ENCODE results near the gene PHLDA2. TPM values are rescaled to one million over a fixed set of nuclear protein-coding genes. Genes with fewer than 3 reads are reported as not detected.

The PHLDA2 gene
- total and polyA plus RNA-seq, 9 of the 15 experiments (the other 6 are each of a cell fraction or from before 2014, with no cell fraction given), result 0.43 to 42.4 (median 4.7) TPM

DNA sequence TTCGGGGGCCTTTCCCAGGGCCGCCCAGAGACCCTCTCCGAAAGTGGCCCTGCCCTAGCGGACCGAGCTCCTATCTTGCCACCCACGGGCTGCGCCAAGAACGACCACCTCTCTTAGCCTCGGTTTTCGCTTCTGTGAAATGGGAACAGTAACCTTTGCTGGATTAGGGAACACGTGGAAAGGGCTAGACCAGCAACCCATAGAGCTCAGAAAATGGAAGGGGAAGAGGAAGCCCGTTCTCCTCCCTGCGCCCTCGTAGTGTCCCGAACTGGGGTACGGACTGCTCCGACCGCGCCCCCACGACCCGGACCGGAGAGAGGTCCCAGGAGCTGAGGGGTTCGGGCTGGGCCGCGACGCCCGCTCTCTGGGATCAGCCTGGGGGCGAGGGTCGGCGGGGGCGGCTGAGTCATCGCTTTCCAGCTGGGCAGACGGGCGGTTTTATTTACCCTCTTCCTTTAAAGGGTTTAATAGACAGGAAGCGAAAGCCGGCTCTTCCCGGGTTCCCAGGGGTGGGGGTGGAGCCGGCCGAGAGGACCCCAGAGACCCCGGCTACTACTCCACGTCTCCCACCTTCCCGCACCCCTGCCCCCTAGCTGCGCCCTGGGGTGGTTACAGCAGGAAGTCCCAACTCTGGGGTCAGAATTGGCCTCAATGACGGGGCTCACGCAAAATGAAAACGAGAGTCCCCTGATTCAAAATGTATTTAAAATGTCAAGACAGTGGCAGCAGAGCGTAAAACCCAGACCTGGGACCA, 907 bp upstream of the PHLDA2 start (continued):
- TF ChIP-seq, protein P1, sequence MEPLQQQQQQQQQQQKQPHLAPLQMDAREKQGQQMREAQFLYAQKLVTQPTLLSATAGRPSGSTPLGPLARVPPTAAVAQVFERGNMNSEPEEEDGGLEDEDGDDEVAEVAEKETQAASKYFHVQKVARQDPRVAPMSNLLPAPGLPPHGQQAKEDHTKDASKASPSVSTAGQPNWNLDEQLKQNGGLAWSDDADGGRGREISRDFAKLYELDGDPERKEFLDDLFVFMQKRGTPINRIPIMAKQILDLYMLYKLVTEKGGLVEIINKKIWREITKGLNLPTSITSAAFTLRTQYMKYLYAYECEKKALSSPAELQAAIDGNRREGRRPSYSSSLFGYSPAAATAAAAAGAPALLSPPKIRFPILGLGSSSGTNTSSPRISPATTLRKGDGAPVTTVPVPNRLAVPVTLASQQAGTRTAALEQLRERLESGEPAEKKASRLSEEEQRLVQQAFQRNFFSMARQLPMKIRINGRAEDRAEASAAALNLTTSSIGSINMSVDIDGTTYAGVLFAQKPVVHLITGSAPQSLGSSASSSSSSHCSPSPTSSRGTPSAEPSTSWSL (CRISPR knock-in tag; IDR thresholded peaks at IDR 0.05; ENCODE audit: borderline replicate concordance), result no peak
- TF ChIP-seq MCM5 (IDR thresholded peaks at IDR 0.05; ENCODE audit: low read depth) (no peak), ETS2 (tag; IDR thresholded peaks at IDR 0.05; ENCODE audit: borderline replicate concordance, poor library complexity, severe bottlenecking) (no peak), NFIC (IDR thresholded peaks at IDR 0.05) (no peak), FIP1L1 (IDR thresholded peaks at IDR 0.05; ENCODE audit: low read depth, low read length, poor library complexity, severe bottlenecking) (no peak), RCOR1 (IDR thresholded peaks at IDR 0.05; ENCODE audit: borderline replicate concordance in 1 of 2, low read depth in 2 of 2, low read length in 2 of 2) (peak in 1 of 2 experiments; percentile 81; a peak in 2 of 4 replicates), TCF7 (IDR thresholded peaks at IDR 0.05; ENCODE audit: borderline replicate concordance) (no peak), ZNF644 (tag; IDR thresholded peaks at IDR 0.05; ENCODE audit: low read depth) (no peak), DMBX1 (CRISPR knock-in tag; IDR thresholded peaks at IDR 0.05; ENCODE audit: borderline replicate concordance) (no peak), RNF2 (IDR thresholded peaks at IDR 0.05) (no peak), ZNF384 (IDR thresholded peaks at IDR 0.05; ENCODE audit: low read depth, low read length) (no peak), DACH1 (IDR thresholded peaks at IDR 0.05; ENCODE audit: partially characterized antibody) (peak; percentile 12), MECOM (CRISPR knock-in tag; IDR thresholded peaks at IDR 0.05) (no peak)
- TF ChIP-seq, protein P2, sequence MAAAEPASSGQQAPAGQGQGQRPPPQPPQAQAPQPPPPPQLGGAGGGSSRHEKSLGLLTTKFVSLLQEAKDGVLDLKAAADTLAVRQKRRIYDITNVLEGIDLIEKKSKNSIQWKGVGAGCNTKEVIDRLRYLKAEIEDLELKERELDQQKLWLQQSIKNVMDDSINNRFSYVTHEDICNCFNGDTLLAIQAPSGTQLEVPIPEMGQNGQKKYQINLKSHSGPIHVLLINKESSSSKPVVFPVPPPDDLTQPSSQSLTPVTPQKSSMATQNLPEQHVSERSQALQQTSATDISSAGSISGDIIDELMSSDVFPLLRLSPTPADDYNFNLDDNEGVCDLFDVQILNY (CRISPR knock-in tag; IDR thresholded peaks at IDR 0.05), result no peak
- TF ChIP-seq, protein P3, sequence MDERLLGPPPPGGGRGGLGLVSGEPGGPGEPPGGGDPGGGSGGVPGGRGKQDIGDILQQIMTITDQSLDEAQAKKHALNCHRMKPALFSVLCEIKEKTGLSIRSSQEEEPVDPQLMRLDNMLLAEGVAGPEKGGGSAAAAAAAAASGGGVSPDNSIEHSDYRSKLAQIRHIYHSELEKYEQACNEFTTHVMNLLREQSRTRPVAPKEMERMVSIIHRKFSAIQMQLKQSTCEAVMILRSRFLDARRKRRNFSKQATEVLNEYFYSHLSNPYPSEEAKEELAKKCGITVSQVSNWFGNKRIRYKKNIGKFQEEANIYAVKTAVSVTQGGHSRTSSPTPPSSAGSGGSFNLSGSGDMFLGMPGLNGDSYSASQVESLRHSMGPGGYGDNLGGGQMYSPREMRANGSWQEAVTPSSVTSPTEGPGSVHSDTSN (CRISPR knock-in tag; IDR thresholded peaks at IDR 0.05; ENCODE audit: low read depth), result no peak
- TF ChIP-seq, protein P3 (tag; conservative IDR thresholded peaks at IDR 0.05; ENCODE audit: low read depth), result no peak
- TF ChIP-seq, protein P4, sequence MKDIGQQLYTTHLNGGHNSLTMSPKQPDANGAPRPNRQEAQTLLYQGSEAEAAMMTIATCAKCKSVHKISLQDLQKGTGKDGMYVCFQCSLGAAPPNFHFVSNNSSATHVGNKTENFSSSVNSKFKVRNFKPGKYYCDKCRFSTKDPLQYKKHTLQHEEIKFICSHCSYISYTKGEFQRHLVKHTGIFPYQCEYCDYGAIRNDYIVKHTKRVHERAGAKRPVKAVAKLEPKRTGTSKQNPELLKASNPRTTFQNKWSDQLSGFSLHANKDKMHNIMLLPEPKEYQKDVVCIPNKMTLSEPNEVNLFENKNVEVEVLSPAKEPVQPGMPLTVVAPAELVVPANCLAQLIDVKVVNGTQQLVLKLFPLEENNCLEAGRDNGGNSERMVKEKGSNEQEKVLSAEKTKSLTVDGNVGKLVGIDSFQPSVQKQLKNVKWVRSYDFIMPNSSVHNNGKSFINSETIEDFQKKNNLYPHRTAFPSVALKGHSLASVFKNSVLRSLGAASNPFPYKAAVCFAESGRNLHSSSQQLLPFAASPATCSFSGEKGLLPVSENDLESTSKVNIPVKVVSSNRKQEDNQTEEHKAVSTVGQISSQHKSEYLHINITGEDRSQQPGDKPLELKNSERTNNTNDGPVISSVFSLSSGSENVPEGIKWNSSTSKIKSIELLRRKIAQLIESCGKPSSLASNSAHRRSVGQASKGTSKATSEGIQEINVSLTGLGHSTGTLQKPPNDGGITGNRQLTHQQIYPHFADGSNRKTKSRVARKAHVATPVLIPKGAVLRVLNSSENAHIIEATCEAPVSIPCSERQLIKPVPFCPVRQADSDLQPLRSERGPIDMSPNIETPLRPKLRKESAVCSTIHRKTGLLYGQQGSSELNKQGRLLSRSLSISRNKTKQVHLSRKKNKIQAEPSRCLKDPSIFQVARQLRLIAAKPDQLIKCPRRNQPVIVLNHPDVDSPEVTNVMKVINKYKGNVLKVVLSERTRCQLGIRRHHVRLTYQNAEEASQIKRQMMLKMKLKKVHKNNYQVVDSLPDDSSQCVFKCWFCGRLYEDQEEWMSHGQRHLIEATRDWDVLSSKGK (CRISPR knock-in tag; IDR thresholded peaks at IDR 0.05), result no peak
- TF ChIP-seq, protein P5, sequence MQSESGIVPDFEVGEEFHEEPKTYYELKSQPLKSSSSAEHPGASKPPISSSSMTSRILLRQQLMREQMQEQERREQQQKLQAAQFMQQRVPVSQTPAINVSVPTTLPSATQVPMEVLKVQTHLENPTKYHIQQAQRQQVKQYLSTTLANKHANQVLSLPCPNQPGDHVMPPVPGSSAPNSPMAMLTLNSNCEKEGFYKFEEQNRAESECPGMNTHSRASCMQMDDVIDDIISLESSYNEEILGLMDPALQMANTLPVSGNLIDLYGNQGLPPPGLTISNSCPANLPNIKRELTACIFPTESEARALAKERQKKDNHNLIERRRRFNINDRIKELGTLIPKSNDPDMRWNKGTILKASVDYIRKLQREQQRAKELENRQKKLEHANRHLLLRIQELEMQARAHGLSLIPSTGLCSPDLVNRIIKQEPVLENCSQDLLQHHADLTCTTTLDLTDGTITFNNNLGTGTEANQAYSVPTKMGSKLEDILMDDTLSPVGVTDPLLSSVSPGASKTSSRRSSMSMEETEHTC (IDR thresholded peaks at IDR 0.05), result no peak

Data from K562 (cell line).